HG02938 (cell line): ENCODE data around the gene ECI1.
"Not testable (repeated sequence)": the region's sequence is repeated elsewhere in the genome, so short reads cannot be mapped to it uniquely, and the experiment has no call there.

Experiments
- ATAC-seq: cut with Tn5 transposase; IDR thresholded peaks from one replicate; pipeline ENCODE4 v1.9.1; 2021; ENCODE audit warnings: mild to moderate bottlenecking, moderate library complexity; ENCODE audit not compliant: unreplicated experiment

ECI1 gene

DNA sequence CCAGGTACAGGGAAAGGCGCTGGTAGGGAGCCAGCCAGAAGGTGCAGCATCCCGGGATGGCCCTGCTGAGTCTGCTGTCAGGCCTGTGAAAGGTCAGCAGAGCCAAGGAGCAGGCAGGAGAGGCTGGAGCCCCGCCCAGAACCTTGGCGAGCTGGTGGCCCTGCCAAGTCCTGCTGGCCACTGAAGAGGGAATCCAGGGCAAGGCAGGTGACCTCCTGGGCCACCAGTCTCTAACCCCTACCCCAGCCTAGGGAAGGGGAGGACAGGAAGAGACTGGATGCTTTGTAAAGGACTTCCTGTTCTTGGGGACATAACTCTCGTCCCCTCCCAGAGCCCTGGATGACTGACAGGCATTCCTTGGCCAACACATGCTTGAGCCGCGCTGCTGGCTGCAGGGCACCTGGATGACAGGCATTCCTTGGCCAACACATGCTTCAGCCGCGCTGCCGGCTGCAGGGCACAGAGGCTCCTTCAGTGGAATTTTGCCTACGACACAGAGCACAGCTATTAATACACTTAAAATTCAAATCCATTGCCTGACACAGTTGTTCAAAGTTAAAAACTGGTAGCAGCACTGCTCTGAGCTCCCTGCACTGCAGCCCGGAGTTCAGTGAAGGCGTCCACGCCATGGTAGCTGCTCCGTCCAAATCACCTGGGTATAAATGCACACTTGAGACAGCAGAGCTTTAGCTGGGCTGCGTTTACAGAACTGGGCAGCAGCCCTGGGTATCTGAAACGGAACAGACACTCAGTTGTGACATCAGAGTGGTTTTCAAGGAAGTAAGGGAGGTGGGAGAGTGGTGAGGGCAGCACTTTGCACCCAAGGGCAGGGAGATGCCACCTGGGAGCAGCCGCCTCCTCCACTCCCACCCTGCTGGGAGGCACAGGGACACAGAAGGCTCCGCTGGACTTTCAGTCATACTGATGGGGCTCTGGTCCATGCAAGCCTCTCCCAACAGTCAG is 38.7 kb downstream of the ECI1 start:
- ATAC-seq = no peak

DNA sequence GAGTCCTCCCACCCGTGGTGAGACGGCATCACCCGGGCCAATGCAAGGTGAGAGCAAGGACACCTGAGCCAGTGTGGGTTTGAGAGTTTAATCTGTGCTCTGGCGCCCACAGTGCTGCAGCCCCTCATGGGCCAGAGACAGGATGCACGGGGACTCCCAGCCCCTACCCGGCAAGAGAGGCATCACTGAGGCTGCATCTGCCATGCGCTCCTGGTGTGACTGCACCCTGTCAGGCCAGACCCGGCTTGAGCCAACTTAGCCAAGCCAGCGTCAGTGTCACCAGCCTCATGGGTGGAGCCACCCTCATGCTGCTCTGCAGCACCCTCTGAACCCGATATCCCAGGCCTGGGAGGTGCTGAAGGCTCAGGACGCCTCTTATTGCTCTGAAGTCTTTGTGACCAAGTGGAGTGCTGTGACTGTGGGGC is 39.5 kb downstream of the ECI1 start:
- no peak for ATAC-seq

DNA sequence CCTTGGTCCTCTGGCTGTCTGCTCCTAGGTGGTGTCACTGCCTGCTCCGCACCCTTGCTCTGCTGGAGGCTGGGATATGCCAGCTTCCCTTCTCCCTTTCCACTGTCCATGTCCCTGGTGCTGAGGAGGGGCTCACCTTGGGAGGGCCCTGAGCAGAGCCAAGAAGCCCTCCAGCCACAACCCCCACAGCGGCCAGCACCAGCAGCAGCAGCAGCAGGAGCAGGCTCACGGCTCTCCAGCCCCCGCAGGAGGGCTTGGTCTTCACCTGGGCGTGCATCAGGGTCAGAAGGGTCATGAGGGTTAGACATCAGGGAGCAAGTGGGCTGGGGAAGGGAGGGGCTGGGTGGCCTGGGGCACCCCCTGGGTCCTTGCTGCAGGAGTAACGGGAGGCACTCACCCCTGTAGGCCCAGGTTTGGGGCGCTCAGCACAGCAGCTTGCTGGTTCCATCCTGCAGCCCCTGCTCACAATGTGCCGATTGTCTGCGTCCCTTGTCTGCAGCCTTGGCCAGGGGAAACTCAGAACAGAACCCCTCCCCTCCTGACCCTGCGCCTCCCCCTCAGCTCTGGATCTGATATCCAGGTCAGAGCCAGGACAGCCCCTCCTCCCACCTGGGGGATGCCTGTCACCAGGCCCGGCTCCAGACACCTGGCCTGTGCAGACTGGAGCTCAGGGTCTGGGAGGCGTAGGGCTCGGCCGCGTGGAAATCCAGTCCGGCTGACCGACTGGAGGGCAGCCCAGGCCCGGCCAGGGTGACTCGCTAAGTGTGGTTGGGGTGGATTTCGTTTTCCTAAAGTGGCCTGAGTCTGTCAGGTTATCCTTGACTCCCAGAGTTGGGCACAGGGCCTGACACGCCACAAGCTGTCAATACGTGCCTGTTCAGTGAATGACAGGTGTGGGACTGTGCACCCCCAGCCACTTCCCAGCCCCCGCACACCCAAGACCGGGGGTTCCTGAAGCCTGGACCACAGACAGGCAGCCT is 40.7 kb downstream of the ECI1 start, which contains the start of gene BRICD5:
BRICD5 (minus strand) TSS at position 478 of the 980 bp plus-strand sequence; CDS start at position 448, 30 bp downstream.
- ATAC-seq = no peak

DNA sequence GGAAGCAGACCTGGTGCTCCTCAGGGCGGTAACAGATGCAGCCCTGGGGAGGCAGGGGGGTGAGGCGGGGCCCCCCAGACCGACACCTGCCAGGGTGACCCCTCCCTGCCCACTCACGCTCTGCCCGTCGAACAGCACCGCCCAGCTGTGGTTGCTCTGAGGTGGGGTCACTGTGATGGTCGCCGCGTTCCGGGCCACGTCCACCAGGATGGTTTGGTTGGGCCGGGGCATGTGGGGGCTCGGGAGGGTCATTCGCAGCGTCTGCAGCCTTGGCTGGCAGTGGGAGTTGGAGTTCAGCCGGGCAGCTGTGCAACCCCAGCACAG is 41.4 kb downstream of the ECI1 start:
- no peak for ATAC-seq

DNA sequence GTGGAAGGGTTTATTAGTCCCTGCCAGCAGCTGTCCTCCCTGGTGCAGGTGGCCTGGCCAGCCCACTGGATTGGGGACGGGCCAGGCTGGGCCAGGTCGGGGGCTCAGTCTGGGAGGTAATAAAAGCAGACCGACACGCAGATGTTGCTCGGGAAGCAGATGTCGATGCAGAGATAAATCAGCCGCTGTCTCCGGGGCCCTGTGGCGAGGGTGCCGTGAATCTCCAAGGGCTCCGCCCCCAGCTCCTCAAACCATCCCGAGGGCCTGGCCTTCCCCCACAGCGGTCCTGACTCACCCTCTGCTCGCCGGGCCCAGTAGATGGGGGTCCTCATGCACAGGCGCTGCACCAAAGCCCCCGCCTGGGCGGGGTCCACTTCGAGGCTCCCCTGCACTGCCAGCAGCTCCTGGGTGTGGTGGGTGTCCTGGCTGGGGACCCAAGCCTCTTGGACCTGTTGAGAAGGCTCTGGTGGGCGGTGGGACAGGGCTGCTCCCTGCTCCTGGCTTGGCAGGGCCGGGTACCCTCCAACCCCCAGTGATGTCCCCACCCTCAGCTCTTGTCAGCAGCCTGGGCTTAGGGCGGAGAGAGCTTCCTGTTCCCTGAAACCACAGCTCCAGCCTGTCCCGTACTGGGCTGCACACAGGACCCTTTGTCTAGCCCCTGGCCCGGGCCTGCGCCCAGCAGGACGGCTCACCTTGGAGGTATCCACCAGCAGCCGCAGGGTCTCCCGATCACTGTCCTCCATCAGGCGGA is 42.0 kb downstream of the ECI1 start:
- ATAC-seq = no peak

DNA sequence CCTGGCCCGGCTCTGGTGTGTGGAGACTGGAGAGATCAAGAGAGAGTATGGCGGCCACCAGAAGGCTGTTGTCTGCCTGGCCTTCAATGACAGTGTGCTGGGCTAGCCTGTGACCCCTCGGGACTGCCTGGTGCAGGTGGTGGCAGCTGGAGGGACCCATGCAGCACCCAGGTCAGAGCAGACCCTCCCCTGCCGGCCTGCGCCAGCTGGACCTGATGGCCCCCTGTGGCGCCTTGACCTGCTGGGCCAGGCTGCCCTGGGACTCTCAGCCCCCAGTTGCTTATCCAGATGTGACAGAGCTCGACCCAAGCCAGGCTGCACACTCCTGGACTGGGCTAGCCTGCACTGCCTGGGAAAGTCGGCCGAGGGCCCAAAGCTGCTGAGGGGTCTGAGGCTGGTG is 42.6 kb downstream of the ECI1 start:
- ATAC-seq = no peak

DNA sequence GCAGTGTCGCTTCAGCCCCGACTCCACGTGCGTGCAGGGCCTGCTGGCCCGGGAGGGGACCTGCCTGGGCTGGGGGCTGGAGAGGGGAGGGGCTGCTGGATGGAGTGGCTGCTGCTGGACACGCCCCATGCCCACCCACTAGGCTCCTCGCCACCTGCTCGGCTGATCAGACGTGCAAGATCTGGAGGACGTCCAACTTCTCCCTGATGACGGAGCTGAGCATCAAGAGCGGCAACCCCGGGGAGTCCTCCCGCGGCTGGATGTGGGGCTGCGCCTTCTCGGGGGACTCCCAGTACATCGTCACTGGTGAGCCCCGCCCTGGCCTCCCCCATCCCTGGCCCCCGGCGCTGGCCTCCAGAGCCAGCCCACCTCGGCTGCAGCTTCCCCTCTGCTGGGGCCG is 43.1 kb downstream of the ECI1 start:
- ATAC-seq = no peak

DNA sequence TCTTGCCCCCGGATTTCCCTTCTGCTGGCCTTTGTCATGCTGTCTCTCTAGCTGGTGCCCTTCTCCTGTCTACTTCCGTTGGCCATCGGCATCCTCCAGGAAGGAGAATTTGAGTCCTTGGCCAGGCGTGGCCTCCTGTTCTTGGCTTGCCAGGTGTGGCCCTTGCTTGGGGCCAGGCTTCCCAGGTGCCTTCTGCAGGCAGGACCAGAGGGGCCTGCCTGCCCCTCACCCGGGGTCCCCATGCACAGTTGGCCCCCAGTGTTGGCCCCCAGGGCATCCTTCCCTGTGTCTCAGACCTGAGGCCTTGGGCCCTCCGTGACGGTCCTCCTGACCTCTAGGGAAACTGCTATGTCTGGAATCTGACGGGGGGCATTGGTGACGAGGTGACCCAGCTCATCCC is 43.5 kb downstream of the ECI1 start:
- ATAC-seq = no peak

DNA sequence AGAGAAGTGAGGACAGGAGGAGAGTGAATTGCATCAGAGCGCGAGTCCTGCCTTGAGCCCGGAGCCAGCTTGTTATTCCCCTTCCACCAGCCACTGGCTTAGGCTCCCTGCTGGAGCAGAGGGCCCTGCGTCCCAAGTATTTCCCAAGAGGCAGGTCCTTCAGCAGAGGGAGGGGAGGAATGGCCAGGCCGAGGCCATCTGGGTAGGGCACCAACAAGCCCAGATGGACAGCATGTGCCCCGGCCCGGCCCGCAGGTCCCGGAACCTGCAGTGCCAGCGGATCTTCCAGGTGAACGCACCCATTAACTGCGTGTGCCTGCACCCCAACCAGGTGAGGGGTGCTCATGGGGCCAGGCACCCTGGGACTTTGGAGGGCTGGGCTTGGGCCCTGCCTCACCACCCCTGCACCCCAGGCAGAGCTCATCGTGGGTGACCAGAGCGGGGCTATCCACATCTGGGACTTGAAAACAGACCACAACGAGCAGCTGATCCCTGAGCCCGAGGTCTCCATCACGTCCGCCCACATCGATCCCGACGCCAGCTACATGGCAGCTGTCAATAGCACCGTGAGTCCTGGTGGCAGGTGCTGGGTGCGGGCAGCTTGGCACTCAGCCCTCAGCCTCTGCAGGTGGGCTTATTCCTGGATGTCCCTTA is 44.5 kb downstream of the ECI1 start:
- ATAC-seq = no peak

DNA sequence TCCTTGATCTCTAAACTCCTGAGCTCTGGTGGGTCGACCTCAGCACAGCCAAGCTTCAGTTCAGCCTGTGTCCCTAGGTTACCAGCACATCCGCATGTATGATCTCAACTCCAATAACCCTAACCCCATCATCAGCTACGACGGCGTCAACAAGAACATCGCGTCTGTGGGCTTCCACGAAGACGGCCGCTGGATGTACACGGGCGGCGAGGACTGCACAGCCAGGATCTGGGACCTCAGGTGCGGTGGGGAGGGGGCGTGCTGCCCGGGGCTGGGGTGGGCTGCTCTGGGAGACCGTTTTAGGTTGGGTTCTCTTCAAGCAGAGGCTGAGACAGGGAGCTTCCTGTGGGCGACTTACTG is 45.0 kb downstream of the ECI1 start:
- no peak for ATAC-seq

DNA sequence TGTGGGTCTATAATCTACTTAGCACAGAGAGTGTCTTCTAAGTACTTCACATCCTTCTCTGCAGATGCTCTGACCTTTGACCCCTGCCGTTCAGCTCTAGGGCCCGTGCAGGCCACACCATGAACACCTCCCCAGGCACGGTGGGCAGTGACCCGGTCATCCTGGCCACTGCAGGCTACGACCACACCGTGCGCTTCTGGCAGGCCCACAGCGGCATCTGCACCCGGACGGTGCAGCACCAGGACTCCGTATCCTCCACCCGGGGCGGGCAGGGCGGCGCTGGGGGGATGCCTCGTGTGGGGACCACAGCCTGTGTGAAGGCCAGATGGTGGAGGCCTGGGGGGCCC is 45.4 kb downstream of the ECI1 start:
- ATAC-seq = peak; percentile 10

DNA sequence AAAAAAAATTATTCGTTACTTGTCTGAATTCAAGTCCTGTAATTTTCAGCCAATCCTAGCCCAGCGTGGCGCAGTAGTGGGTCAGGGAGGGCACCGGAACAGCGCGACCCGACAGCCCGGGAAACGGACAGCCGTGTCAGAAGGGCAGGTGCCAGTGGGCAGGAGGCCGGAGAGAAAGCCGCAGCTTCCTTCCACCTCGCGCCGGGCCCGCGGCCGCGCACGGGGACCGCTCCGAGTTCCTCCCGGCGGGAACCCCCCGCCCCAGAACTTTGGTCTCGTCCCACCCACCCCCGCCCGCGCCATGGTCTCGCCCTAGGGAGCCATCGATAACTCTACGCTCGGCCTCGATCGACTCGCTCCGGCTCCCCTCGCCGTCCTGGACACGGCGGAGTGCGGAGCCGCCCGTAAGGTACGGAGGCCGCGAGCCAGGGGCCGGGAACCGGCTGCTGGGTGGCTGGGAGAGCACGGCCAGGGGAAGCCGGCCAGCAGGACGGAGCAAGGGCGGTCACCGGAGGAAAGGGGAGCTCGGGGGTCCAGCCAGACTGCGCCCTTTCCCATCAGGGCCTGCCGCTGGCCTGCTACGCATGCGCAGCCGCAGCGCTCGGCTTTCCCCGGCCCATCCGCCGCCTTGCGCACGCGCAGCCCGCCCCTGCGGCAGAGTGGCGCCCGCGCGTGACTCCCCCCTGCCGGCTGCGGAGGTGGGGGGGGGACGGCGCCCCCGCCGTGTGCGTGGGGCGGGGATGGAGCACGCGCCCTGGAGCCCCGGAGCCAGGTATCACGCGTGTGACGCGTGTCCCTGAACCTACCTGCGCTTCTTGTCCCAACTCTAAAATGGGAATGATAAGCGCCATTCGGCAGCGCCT is 46.1 kb downstream of the ECI1 start, which contains the start of gene MLST8:
MLST8 (plus strand) TSS at position 351 of the 863 bp plus-strand sequence. CDS start 632 bp downstream, outside the sequence.
- peak; percentile 66 for ATAC-seq

DNA sequence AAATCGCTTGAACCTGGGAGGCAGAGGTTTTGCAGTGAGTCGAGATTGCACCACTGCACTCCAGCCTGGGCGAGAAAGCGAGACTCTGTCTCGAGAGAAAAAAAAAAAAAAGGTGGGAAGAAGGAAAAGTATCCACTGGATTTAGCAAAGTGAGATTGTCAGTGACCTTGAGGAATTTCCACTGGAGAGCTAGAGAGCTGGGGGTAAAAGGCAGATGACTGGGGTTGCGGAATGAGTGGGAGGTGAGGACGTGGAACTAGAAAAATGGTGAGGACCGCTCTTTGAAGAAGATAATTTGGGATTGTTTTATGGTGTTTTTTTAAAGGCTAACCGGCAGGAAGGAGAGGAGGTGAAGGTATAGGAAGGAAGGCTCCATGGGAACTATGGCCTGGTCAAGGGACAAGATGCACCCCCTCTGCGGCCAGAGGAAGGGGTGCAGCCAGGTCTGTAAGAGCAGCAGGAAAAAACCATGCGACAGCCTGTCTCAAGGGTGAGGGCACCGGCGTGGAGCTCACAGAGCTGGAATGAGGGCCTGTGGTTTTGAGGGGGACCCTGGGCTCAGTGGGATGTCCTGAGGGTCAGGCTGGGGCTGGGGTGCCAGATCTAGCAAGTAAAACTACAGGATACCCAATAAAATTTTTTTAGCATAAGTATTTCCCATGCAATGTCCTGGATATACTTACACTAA is 46.8 kb downstream of the ECI1 start:
- ATAC-seq = no peak

DNA sequence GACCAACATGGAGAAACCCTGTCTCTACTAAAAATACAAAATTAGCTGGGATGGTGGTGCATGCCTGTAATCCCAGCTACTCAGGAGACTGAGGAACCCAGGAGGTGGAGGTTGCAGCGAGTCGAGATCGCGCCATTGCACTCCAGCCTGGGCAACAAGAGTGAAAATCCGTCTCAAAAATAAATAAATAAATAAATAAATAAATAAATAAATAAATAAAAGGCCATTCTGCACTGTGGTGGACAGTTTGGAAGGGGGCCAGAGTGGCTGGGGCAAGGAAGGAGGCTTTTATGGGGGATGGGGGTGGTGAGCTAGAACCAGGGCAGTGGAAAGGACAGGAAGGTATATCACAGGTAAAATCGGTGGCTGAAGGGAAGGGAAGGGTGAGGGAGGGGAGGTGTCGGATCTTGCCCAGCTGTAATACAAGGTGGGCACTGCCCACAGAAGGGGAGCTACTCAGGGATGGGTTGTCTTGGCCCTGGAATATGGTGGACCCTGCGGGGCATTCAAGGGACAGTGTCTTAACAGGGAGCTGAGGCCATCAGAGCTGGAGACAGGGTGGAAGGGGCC is 48.2 kb downstream of the ECI1 start:
- ATAC-seq = not testable (repeated sequence)

DNA sequence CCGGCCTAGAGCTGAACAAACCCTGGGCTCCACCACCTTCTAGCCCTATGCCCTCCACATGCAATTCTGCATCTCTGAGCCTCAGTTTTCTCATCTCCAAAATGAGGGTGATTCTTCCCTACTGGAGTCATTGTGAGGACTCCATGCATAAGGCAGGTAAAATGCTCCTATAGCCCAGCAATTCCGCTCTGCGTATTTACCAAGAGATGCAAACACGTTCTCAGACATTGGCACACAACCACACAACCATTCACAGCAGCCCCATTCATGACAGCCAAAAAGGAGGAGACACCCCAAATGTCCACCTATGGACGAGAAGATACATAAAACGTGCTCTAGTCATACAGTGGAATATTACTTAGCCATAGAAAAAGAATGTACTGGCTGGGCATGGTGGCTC is 51.1 kb downstream of the ECI1 start:
- ATAC-seq = no peak

DNA sequence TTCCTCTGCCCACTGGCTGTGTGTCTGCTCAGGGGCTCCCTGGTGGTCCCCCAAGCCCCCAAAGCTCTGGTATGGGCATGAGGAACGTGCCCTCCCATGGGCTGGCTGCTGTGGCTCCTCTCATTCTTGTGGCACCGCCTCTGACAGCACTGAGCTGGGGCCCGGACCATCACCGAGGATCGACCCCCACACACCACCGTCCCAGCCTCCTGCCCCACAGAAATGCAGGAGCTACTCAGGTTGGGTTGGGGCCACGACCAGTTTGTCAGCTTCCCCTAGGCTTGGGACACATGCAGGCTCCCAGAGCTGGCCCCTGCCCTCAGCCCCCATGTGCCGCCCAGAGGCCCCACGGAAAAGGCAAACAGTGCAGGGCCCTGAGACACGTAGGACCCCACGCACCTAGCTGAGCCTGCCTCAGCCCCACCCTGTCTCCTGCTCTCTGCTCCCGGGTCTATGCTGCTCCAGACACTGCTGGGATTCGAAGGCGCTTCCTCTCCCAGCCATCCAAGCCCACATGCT is 51.7 kb downstream of the ECI1 start:
- no peak for ATAC-seq

DNA sequence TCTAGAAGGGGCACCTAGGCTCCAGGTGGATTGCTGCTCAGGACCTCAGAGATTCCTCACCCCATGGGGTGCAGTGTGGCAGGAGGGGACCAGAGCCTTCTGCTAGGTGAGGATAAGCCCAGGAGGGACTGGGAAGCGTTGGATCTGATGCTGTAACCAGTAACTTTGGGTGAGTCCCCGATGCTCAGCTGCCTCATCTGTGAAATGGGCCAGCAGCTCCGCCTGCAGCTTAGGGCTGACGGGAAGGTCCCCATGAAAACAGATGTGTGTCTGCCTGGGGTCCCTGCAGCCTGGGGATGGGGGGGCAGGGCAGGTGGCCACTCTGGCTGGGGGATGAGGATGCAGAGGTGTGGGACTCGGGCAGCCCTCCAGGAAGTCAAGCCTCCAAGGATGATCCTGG is 52.3 kb downstream of the ECI1 start:
- no peak for ATAC-seq

DNA sequence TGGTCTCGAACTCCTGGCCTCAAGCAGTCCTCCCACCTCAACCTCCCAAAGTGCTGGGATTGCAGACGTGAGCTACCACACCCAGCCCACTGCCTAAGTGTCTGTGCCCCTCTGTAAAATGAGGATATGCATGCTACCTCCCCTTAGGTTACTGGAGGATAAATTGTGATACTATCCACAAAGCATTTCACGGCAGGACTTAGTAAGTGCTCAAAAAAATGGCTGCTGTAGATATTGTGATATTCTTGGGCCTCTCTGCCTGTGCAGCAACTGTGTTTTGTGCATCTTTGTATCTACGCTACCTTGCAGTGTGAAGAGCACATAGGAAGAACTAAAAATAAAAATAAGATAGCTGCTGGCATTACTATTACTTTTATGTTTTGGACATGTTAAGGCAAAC is 53.1 kb downstream of the ECI1 start:
- no peak for ATAC-seq
